GM04503 (cell line): Measurements from ENCODE around the gene IQSEC1.

Source experiments
- DNase-seq: peaks from one replicate; pipeline ENCODE4 v3.0.0-alpha.2; 2012; ENCODE audit warnings: low read depth

The IQSEC1 gene

GRCh38 chr3:13085846-13086179 is 12.6 kb upstream of the IQSEC1 start:
- no peak for DNase-seq

- no peak for DNase-seq
Observed at GRCh38 chr3:13085081-13085845, 12.0 kb upstream of the IQSEC1 start.

GRCh38 chr3:13083898-13084297 is 10.7 kb upstream of the IQSEC1 start:
- no peak for DNase-seq

- no peak for DNase-seq
Observed at GRCh38 chr3:13083254-13083653, 10.0 kb upstream of the IQSEC1 start.

GRCh38 chr3:13082677-13083076 is 9.4 kb upstream of the IQSEC1 start:
- DNase-seq = no peak

- DNase-seq = no peak
Observed at GRCh38 chr3:13081603-13082360, 8.6 kb upstream of the IQSEC1 start.

- DNase-seq = peak; percentile 6
Observed at GRCh38 chr3:13080591-13080990, 7.4 kb upstream of the IQSEC1 start.

- no peak for DNase-seq
Observed at GRCh38 chr3:13080026-13080425, 6.8 kb upstream of the IQSEC1 start.

- no peak for DNase-seq
Observed at GRCh38 chr3:13079510-13079909, 6.3 kb upstream of the IQSEC1 start.

GRCh38 chr3:13079051-13079450 is 5.8 kb upstream of the IQSEC1 start:
- no peak for DNase-seq

GRCh38 chr3:13078163-13078905 is 5.1 kb upstream of the IQSEC1 start:
- no peak for DNase-seq

GRCh38 chr3:13077431-13078162 is 4.4 kb upstream of the IQSEC1 start:
- DNase-seq = peak; percentile 6

GRCh38 chr3:13075986-13076654 is 2.9 kb upstream of the IQSEC1 start:
- no peak for DNase-seq

GRCh38 chr3:13075318-13075717 is 2.1 kb upstream of the IQSEC1 start:
- no peak for DNase-seq

GRCh38 chr3:13074006-13074375 is 762 bp upstream of the IQSEC1 start:
- no peak for DNase-seq

GRCh38 chr3:13072600-13073325 is 466 bp downstream of the IQSEC1 start:
- DNase-seq = no peak

GRCh38 chr3:13072239-13072599 is 1.0 kb downstream of the IQSEC1 start:
- DNase-seq = no peak

- no peak for DNase-seq
Observed at GRCh38 chr3:13071695-13072094, 1.5 kb downstream of the IQSEC1 start.

- no peak for DNase-seq
Observed at GRCh38 chr3:13070391-13071070, 2.7 kb downstream of the IQSEC1 start.

GRCh38 chr3:13069495-13069894 is 3.7 kb downstream of the IQSEC1 start:
- no peak for DNase-seq
